ENCODE results near the gene FAM227A. TPM values are rescaled to one million over a fixed set of nuclear protein-coding genes. Genes with fewer than 3 reads are reported as not detected.
A peak's percentile ranks its signal among the peaks of the same experiment; 100 is the strongest.

Gene FAM227A
- total RNA-seq, 5 donors from 2014 or later (not counting 1 experiment from before 2014, with no cell fraction given) = 0.06 to 1.1 (median 0.41) TPM; not detected in 1

DNA sequence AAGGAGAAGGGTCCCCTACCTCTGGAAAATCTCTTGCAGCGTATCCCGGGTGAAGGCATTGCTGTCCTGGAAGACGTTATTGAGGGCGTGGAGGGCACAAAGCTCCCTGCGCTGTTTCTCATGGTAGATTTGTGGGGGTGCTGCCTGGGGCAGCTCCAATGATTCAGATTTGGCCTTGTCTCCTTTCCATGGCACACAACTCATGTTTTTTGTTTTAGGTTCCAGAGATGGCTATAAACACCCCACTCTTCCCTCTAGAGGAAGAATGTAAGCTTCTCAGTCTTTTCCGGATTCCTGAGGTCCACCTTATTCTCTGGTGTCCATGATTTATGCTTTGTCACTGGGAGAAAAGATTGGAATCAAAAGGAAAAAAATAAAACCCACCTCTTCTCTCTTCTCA lies 43.6 kb upstream of the FAM227A start:
- ATAC-seq (replicated peaks in 1 of 4) (no peak), DNase-seq (peak in 1 of 35 experiments; percentile 27)
- 80% methylated on average over 2 of the region's 6 CpGs for WGBS (ENCODE audit: insufficient coverage)
- Mint-ChIP-seq H3K9me3 (no peaks in the 10 kb centered on the region), H3K4me1 (peaks cover 43 to 68% (median 60%) of the 10 kb centered on the region in 3 donors), H3K4me3 (peak overlapping the region; percentile 82 to 97 (median 91)), H3K36me3 (peaks cover 18% of the 10 kb centered on the region), H3K27me3 (no peaks in the 10 kb centered on the region), H3K27ac (peak overlapping the region; percentile 85 to 91)
- CTCF ChIA-PET = interaction anchor here in 1 of 2 donors (0.9 to 4.0 kb wide), 2 partner anchors 18 to 22 kb away, joined by 3 to 25 read pairs; partner anchors contain the start of gene TOMM22
- H3K4me1 ChIP-seq (ENCODE audit: control insufficient read depth in 1 of 2, extremely low read depth in 1 of 2, insufficient read depth in 2 of 2, low read length in 2 of 2) = peaks cover 23 to 47% of the 10 kb centered on the region in 2 experiments
- POLR2A ChIA-PET = interaction anchor here (1.0 to 2.5 kb wide), 4 partner anchors 15 to 299 kb away, joined by 3 to 20 read pairs (median 8); partner anchors contain the start of gene TOMM22 (in 2 of the 2)
- H3K4me3 ChIP-seq (ENCODE audit: control insufficient read depth in 1 of 2, extremely low read depth in 1 of 2, low read length in 1 of 2) = peak overlapping the region in 1 of 2 donors; percentile 54
- H3K36me3 ChIP-seq (ENCODE audit: control insufficient read depth in 2 of 2, extremely low read depth in 1 of 2, insufficient read depth in 1 of 2, low read length in 1 of 2) = peaks cover 0 to 6% of the 10 kb centered on the region in 2 donors
- no peaks in the 10 kb centered on the region for H3K9me3 ChIP-seq
- H3K27me3 ChIP-seq (replicated peaks in 1 of 2; ENCODE audit: control insufficient read depth in 2 of 2, extremely low read depth in 1 of 2, insufficient read depth in 2 of 2, low read length in 1 of 2) = no peaks in the 10 kb centered on the region
- peak overlapping the region; percentile 87 for H3K27ac ChIP-seq (ENCODE audit: low read length)

DNA sequence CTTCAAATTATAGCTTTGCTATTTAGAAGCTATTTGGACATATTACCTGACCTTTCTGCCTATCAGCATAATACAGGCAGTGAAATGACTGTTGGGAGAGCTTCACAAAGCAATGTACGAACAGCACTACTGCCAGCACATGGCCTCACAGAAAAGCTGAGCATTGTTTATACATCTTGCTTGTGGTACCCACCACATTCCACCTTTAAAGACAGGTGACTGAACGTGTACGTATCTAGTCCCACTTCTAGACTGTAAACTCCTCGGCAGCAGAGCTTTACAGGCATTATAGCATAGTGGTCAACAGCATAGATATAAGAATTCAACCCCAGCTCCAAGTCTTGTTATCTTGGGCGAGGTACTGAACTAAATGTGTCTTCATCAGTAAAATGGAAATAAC lies 43.0 kb upstream of the FAM227A start:
- POLR2A ChIA-PET = interaction anchor here (0.6 to 2.5 kb wide), 5 partner anchors 16 to 299 kb away, joined by 3 to 20 read pairs (median 6); partner anchors contain the start of gene TOMM22 (in 2 of the 2)
- WGBS (ENCODE audit: insufficient coverage) = 80% methylated on average over 1 of the region's 5 CpGs
- H3K36me3 ChIP-seq (ENCODE audit: control insufficient read depth in 2 of 2, extremely low read depth in 1 of 2, insufficient read depth in 1 of 2, low read length in 1 of 2) = peaks cover 0 to 6% of the 10 kb centered on the region in 2 donors
- Mint-ChIP-seq H3K4me1 (peaks cover 42 to 68% (median 61%) of the 10 kb centered on the region in 3 donors), H3K9me3 (no peaks in the 10 kb centered on the region), H3K36me3 (peaks cover 22% of the 10 kb centered on the region), H3K4me3 (peak overlapping the region; percentile 82 to 97 (median 91)), H3K27ac (peak overlapping the region; percentile 85 to 91), H3K27me3 (no peaks in the 10 kb centered on the region)
- H3K27me3 ChIP-seq (replicated peaks in 1 of 2; ENCODE audit: control insufficient read depth in 2 of 2, extremely low read depth in 1 of 2, insufficient read depth in 2 of 2, low read length in 1 of 2) = no peaks in the 10 kb centered on the region
- H3K27ac ChIP-seq (ENCODE audit: low read length) = peak overlapping the region; percentile 87
- H3K9me3 ChIP-seq = no peaks in the 10 kb centered on the region
- peaks cover 20 to 43% of the 10 kb centered on the region in 2 experiments for H3K4me1 ChIP-seq (ENCODE audit: control insufficient read depth in 1 of 2, extremely low read depth in 1 of 2, insufficient read depth in 2 of 2, low read length in 2 of 2)
- ATAC-seq (replicated peaks in 1 of 4) = no peak
- DNase-seq = no peak
- CTCF ChIA-PET = interaction anchor here in 1 of 2 donors (0.9 to 4.0 kb wide), 2 partner anchors 17 to 21 kb away, joined by 3 to 25 read pairs; partner anchors contain the start of gene TOMM22
- peak overlapping the region in 1 of 2 donors; percentile 54 for H3K4me3 ChIP-seq (ENCODE audit: control insufficient read depth in 1 of 2, extremely low read depth in 1 of 2, low read length in 1 of 2)

DNA sequence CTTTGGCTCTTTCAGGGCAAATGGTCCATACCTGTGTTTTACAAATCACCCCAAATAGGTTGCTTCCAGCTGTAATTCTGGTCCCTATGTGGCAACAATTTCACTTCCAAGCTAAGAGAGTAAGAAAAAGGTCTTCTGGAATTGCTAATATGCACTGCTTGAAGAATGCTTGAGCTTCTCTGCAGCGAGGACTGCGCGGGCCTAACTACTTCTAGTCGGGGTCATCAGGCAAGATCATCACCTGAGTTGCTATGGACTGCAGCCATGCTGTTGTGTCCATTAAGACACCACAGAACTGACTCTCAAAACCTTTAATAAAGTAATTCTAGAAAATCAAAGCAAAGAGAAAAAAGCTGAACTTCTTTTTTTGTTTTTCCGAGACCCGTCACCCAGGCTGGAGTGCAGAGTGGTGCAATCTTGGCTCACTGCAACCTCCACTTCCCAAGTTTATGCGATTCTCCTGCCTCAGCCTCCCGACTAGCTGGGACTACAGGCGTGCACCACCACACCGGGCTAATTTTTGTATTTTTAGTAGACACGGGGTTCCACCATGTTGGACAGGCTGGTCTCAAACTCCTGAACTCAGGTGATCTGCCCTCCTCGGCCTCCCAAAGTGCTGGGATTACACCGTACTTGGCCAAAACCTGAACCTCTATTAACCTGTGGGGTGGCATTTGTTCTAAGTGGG lies 42.4 kb upstream of the FAM227A start:
- ATAC-seq (replicated peaks in 1 of 4) = no peak
- Mint-ChIP-seq H3K4me3 (peak overlapping the region; percentile 82 to 97 (median 91)), H3K4me1 (peaks cover 45 to 69% (median 67%) of the 10 kb centered on the region in 3 donors), H3K27ac (peak overlapping the region; percentile 85 to 91), H3K36me3 (peaks cover 25% of the 10 kb centered on the region), H3K9me3 (no peaks in the 10 kb centered on the region), H3K27me3 (no peaks in the 10 kb centered on the region)
- H3K27ac ChIP-seq (ENCODE audit: low read length) = peak overlapping the region; percentile 87
- POLR2A ChIA-PET = interaction anchor here (0.5 to 2.5 kb wide), 7 partner anchors 16 to 1374 kb away, joined by 3 to 20 read pairs (median 3); partner anchors contain the start of gene TOMM22 (in 2 of the 2)
- H3K4me3 ChIP-seq (ENCODE audit: control insufficient read depth in 1 of 2, extremely low read depth in 1 of 2, low read length in 1 of 2) = no peak overlapping the region
- H3K9me3 ChIP-seq = no peaks in the 10 kb centered on the region
- H3K4me1 ChIP-seq (ENCODE audit: control insufficient read depth in 1 of 2, extremely low read depth in 1 of 2, insufficient read depth in 2 of 2, low read length in 2 of 2) = peaks cover 20 to 43% of the 10 kb centered on the region in 2 experiments
- no peak for DNase-seq
- CTCF ChIA-PET = interaction anchor here in 1 of 2 donors (0.6 to 4.0 kb wide), 3 partner anchors 14 to 36 kb away, joined by 3 to 25 read pairs (median 4); partner anchors contain the start of gene TOMM22
- peaks cover 0 to 6% of the 10 kb centered on the region in 2 donors for H3K36me3 ChIP-seq (ENCODE audit: control insufficient read depth in 2 of 2, extremely low read depth in 1 of 2, insufficient read depth in 1 of 2, low read length in 1 of 2)
- no peaks in the 10 kb centered on the region for H3K27me3 ChIP-seq (replicated peaks in 1 of 2; ENCODE audit: control insufficient read depth in 2 of 2, extremely low read depth in 1 of 2, insufficient read depth in 2 of 2, low read length in 1 of 2)
- 92% methylated on average over 12 of the region's 13 CpGs for WGBS (ENCODE audit: insufficient coverage)

DNA sequence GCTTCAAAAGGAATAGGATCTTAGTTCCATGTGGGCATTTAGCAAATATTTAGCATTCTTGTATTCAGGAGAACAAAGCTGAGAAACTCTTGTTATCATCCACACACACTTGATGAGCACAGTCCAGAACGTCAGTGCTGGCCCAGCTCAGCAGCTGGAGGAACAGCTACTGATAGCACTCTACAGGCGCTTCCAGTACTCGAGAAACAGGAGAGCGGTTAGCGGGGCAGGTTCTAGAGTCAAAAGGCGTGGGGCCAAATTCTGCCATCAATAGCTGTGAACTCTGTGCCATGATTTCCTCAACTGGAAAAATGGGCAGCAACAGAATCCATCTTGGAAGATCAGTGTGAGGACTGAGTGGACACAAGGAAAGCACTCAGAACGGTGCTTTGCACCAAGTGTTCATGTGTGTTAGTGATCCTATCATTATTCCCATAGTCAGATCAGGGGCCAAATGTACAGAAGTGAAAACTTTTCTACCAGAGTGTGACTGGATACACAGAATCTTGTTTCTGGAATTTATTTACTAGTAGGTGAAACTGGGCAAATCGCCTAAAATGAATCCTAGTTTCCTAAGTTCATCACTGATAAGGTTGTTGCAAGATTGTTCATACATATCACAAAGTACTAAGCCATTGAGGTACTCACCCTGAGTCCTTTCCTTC lies 41.4 kb upstream of the FAM227A start:
- Histone ChIP-seq H3K36me3 (ENCODE audit: control insufficient read depth in 2 of 2, extremely low read depth in 1 of 2, insufficient read depth in 1 of 2, low read length in 1 of 2) (peaks cover 0 to 6% of the 10 kb centered on the region in 2 donors), H3K9me3 (no peaks in the 10 kb centered on the region), H3K27ac (ENCODE audit: low read length) (peak overlapping the region; percentile 29), H3K4me1 (ENCODE audit: control insufficient read depth in 1 of 2, extremely low read depth in 1 of 2, insufficient read depth in 2 of 2, low read length in 2 of 2) (peaks cover 20 to 43% of the 10 kb centered on the region in 2 experiments), H3K4me3 (ENCODE audit: control insufficient read depth in 1 of 2, extremely low read depth in 1 of 2, low read length in 1 of 2) (no peak overlapping the region), H3K27me3 (replicated peaks in 1 of 2; ENCODE audit: control insufficient read depth in 2 of 2, extremely low read depth in 1 of 2, insufficient read depth in 2 of 2, low read length in 1 of 2) (no peaks in the 10 kb centered on the region)
- H3K4me1 Mint-ChIP-seq = peaks cover 53 to 78% (median 76%) of the 10 kb centered on the region in 3 donors
- H3K27ac Mint-ChIP-seq = peak overlapping the region; percentile 85 to 93
- ChIA-PET CTCF (interaction anchor here in 1 of 2 donors (0.6 to 4.0 kb wide), 3 partner anchors 13 to 37 kb away, joined by 3 to 25 read pairs (median 4); partner anchors contain the start of gene TOMM22), POLR2A (interaction anchor here (0.5 to 2.5 kb wide), 6 partner anchors 9 to 1375 kb away, joined by 3 to 20 read pairs (median 3); partner anchors contain the start of gene TOMM22 (in 1 of the 2))
- WGBS (ENCODE audit: insufficient coverage) = 81% methylated on average over 6 of the region's 8 CpGs
- H3K9me3 Mint-ChIP-seq = no peaks in the 10 kb centered on the region
- ATAC-seq (replicated peaks in 1 of 4) (no peak), DNase-seq (no peak)
- peaks cover 31% of the 10 kb centered on the region for H3K36me3 Mint-ChIP-seq
- H3K4me3 Mint-ChIP-seq = peak overlapping the region; percentile 49 to 97 (median 91)
- H3K27me3 Mint-ChIP-seq = no peaks in the 10 kb centered on the region

DNA sequence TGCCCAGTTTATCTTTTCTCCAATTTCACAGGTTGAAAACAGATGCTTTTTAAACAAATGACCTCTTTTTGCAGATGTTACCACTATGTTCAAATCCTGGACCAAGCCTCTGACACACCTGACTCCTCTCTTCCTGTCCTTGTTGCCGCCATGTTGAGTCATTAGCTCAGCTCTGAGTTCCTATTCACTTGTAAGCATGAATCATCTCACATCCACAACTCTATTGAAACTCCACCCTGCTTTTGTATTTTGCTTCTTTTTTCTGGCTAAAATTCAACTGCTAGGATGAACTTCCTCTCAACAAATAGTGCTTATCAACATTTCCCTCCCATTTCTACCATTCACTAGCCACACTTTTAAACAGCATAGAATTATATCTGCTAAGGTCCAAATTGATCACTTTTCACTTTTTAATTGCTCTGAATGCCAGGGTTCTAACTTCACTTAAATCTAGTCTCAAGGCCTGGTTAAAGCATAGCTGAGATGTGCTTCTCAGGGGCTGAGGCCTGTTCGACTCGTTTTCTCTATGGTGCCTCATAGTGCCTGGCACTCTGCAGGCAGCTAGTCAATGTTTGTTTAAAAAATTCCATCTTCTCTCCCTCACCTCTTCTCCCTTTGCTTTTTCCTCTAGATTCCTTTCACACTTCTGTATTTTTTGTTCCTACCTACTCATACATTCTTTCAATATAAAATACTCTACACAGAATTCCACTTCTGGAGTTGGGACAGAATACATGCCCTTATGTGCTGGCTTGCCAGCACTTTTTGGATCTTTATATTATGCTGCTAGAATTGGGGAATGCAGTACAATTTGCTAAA lies 40.6 kb upstream of the FAM227A start:
- H3K27me3 Mint-ChIP-seq = no peaks in the 10 kb centered on the region
- peaks cover 36% of the 10 kb centered on the region for H3K36me3 Mint-ChIP-seq

More for the DNA sequence above, 40.6 kb upstream of the FAM227A start:
- H3K27ac ChIP-seq (ENCODE audit: low read length) = peak overlapping the region; percentile 29
- CTCF ChIA-PET = interaction anchor here in 1 of 2 donors (4.0 kb wide), 1 partner anchor 15 kb away, joined by 25 read pairs; the partner anchor contains the start of gene TOMM22
- peak in 3 of 4 experiments; percentile 29 to 38 (median 33) for ATAC-seq (replicated peaks in 1 of 4)
- WGBS (ENCODE audit: insufficient coverage) = 50% methylated on average over 1 of the region's 3 CpGs
- POLR2A ChIA-PET = interaction anchor here (0.7 to 0.9 kb wide), 2 partner anchors 8 to 55 kb away, joined by 3 to 4 read pairs; no protein-coding TSS in a partner anchor
- H3K4me3 ChIP-seq (ENCODE audit: control insufficient read depth in 1 of 2, extremely low read depth in 1 of 2, low read length in 1 of 2) = no peak overlapping the region
- H3K27ac Mint-ChIP-seq = peak overlapping the region; percentile 85 to 93
- peak in 3 of 35 experiments; percentile 17 to 42 (median 39) for DNase-seq
- H3K9me3 ChIP-seq = no peaks in the 10 kb centered on the region
- no peaks in the 10 kb centered on the region for H3K27me3 ChIP-seq (replicated peaks in 1 of 2; ENCODE audit: control insufficient read depth in 2 of 2, extremely low read depth in 1 of 2, insufficient read depth in 2 of 2, low read length in 1 of 2)
- no peaks in the 10 kb centered on the region for H3K9me3 Mint-ChIP-seq
- H3K4me1 ChIP-seq (ENCODE audit: control insufficient read depth in 1 of 2, extremely low read depth in 1 of 2, insufficient read depth in 2 of 2, low read length in 2 of 2) = peaks cover 20 to 36% of the 10 kb centered on the region in 2 experiments
- peak overlapping the region; percentile 49 to 97 (median 91) for H3K4me3 Mint-ChIP-seq
- H3K36me3 ChIP-seq (ENCODE audit: control insufficient read depth in 2 of 2, extremely low read depth in 1 of 2, insufficient read depth in 1 of 2, low read length in 1 of 2) = peaks cover 0 to 11% of the 10 kb centered on the region in 2 donors
- H3K4me1 Mint-ChIP-seq = peaks cover 53 to 76% (median 76%) of the 10 kb centered on the region in 3 donors
